ENCODE measurements around the gene FEZF1.

The FEZF1 gene

DNA sequence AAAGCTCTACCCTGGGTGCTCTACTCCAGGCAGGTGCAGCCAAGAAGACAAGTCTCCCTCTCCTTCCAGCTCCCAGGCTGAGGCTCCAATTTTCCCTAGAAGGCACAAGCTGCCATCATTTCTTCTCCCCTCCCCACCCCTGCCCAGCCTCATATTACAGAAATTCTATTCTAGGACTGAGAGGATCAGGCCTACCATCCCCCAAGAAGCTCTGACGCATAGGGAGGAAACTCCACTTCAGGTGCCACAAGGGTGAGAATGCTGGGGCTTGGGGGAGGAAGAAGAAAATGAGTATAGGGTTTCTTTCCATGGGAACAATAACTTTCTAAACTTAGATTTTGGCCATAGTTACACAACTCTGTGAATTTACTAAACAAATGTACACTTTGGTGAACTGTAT, 35.3 kb downstream of the FEZF1 start:
- Histone ChIP-seq H3K79me2 (ENCODE audit: insufficient read depth, low read length) (no peaks in the 10 kb centered on the region), H3K9me3 (ENCODE audit: insufficient read depth, low read length) (no peaks in the 10 kb centered on the region), H3K36me3 (ENCODE audit: low read length) (no peaks in the 10 kb centered on the region), H3K9ac (ENCODE audit: low read length) (no peak overlapping the region), H2AFZ (ENCODE audit: low read depth, low read length, severe bottlenecking) (no peak overlapping the region), H3K27me3 (ENCODE audit: low read length) (no peaks in the 10 kb centered on the region), H3K9me2 (replicated peaks; ENCODE audit: insufficient read depth, low read length) (no peaks in the 10 kb centered on the region), H3K4me2 (ENCODE audit: low read depth, low read length, poor library complexity, severe bottlenecking) (no peak overlapping the region), H3K27ac (ENCODE audit: low read depth, low read length) (no peak overlapping the region), H3K4me3 (ENCODE audit: insufficient read depth, low read length, poor library complexity, severe bottlenecking) (no peak overlapping the region), H3F3A (ENCODE audit: insufficient read depth) (no peaks in the 10 kb centered on the region), H4K20me1 (ENCODE audit: low read depth, low read length) (no peaks in the 10 kb centered on the region)
- TF ChIP-seq, protein P1, sequence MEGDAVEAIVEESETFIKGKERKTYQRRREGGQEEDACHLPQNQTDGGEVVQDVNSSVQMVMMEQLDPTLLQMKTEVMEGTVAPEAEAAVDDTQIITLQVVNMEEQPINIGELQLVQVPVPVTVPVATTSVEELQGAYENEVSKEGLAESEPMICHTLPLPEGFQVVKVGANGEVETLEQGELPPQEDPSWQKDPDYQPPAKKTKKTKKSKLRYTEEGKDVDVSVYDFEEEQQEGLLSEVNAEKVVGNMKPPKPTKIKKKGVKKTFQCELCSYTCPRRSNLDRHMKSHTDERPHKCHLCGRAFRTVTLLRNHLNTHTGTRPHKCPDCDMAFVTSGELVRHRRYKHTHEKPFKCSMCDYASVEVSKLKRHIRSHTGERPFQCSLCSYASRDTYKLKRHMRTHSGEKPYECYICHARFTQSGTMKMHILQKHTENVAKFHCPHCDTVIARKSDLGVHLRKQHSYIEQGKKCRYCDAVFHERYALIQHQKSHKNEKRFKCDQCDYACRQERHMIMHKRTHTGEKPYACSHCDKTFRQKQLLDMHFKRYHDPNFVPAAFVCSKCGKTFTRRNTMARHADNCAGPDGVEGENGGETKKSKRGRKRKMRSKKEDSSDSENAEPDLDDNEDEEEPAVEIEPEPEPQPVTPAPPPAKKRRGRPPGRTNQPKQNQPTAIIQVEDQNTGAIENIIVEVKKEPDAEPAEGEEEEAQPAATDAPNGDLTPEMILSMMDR (IDR thresholded peaks at IDR 0.05; ENCODE audit: insufficient read depth, low read length, poor library complexity, severe bottlenecking), result no peak
- TF ChIP-seq EZH2phosphoT487 (conservative IDR thresholded peaks at IDR 0.05; ENCODE audit: low read length), result no peak

DNA sequence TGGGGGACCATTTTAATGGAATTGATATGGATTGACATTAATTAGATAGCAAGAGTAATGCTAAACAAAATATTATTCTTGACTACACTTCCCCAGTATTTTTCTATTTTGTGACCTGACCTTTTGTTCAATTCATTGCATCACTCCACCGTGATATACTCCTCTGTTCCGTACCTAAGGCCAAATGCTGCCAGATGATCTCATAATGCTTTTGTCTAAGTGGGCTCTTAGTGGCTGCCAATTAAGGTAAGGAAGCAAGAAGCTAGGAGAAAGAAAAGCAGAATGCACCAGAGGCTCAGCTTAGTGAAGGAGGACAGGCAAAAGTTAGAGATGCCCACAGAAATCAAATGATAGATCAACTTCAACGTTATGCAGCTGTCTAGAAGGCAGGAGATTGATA, 36.4 kb downstream of the FEZF1 start:
- Histone ChIP-seq H3K36me3 (ENCODE audit: low read length) (no peaks in the 10 kb centered on the region), H3K9ac (ENCODE audit: low read length) (no peak overlapping the region), H3K4me3 (ENCODE audit: insufficient read depth, low read length, poor library complexity, severe bottlenecking) (no peak overlapping the region), H4K20me1 (ENCODE audit: low read depth, low read length) (no peaks in the 10 kb centered on the region), H2AFZ (ENCODE audit: low read depth, low read length, severe bottlenecking) (no peak overlapping the region), H3K27ac (ENCODE audit: low read depth, low read length) (no peak overlapping the region), H3K4me2 (ENCODE audit: low read depth, low read length, poor library complexity, severe bottlenecking) (no peak overlapping the region), H3F3A (ENCODE audit: insufficient read depth) (no peaks in the 10 kb centered on the region), H3K9me2 (replicated peaks; ENCODE audit: insufficient read depth, low read length) (no peaks in the 10 kb centered on the region), H3K27me3 (ENCODE audit: low read length) (no peaks in the 10 kb centered on the region), H3K79me2 (ENCODE audit: insufficient read depth, low read length) (no peaks in the 10 kb centered on the region), H3K9me3 (ENCODE audit: insufficient read depth, low read length) (no peaks in the 10 kb centered on the region)
- TF ChIP-seq EZH2phosphoT487 (conservative IDR thresholded peaks at IDR 0.05; ENCODE audit: low read length), result no peak
- TF ChIP-seq, protein P1 (IDR thresholded peaks at IDR 0.05; ENCODE audit: insufficient read depth, low read length, poor library complexity, severe bottlenecking), result no peak

DNA sequence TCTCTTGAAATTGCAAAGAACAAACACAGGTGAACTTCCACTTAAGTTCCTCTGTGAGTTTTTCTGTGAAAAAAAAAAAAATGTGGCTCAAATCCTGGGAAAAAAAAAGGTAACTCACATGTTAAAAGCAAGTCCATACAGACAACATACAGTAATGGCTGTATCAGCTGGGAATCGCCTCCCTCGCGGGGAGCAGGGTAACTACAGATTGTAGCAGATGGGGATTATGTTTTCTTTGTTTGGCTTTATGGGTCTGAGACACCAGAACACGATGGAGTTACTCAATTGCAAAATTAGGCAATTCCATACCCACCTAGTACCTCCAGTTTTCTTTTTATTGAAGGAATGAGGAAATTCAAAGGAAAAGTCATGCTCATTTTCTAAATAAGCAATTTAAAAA, 42.3 kb downstream of the FEZF1 start:
- Histone ChIP-seq H3F3A (ENCODE audit: insufficient read depth) (no peaks in the 10 kb centered on the region), H3K27me3 (ENCODE audit: low read length) (no peaks in the 10 kb centered on the region), H3K27ac (ENCODE audit: low read depth, low read length) (no peak overlapping the region), H3K9ac (ENCODE audit: low read length) (no peak overlapping the region), H3K9me2 (replicated peaks; ENCODE audit: insufficient read depth, low read length) (no peaks in the 10 kb centered on the region), H2AFZ (ENCODE audit: low read depth, low read length, severe bottlenecking) (no peak overlapping the region), H3K4me2 (ENCODE audit: low read depth, low read length, poor library complexity, severe bottlenecking) (no peak overlapping the region), H3K79me2 (ENCODE audit: insufficient read depth, low read length) (no peaks in the 10 kb centered on the region), H3K9me3 (ENCODE audit: insufficient read depth, low read length) (no peaks in the 10 kb centered on the region), H3K36me3 (ENCODE audit: low read length) (no peaks in the 10 kb centered on the region), H4K20me1 (ENCODE audit: low read depth, low read length) (no peaks in the 10 kb centered on the region), H3K4me3 (ENCODE audit: insufficient read depth, low read length, poor library complexity, severe bottlenecking) (no peak overlapping the region)
- TF ChIP-seq, protein P1 (IDR thresholded peaks at IDR 0.05; ENCODE audit: insufficient read depth, low read length, poor library complexity, severe bottlenecking), result no peak
- no peak for TF ChIP-seq EZH2phosphoT487 (conservative IDR thresholded peaks at IDR 0.05; ENCODE audit: low read length)
